ENCODE data around the gene CCDC201.
"Not testable (repeated sequence)": the region's sequence is repeated elsewhere in the genome, so short reads cannot be mapped to it uniquely, and the experiment has no call there.

- TF ChIP-seq RARB (CRISPR knock-in tag; IDR thresholded peaks at IDR 0.05); ZFP30 (CRISPR knock-in tag; IDR thresholded peaks at IDR 0.05); ZC3H10 (CRISPR knock-in tag; IDR thresholded peaks at IDR 0.05); CSRNP3 (CRISPR knock-in tag; IDR thresholded peaks at IDR 0.05); ZNF70 (CRISPR knock-in tag; IDR thresholded peaks at IDR 0.05); PPARA (CRISPR knock-in tag; IDR thresholded peaks at IDR 0.05; ENCODE audit: borderline replicate concordance); BACH2 (CRISPR knock-in tag; IDR thresholded peaks at IDR 0.05; ENCODE audit: borderline replicate concordance); ZNF8 (CRISPR knock-in tag; IDR thresholded peaks at IDR 0.05); PATZ1 (CRISPR knock-in tag; IDR thresholded peaks at IDR 0.05; ENCODE audit: borderline replicate concordance); ZFP3 (CRISPR knock-in tag; IDR thresholded peaks at IDR 0.05): not testable (repeated sequence)
These were observed 55.9 kb downstream of the CCDC201 start for GRCh38 chr7:45817016-45817415.
